B cell (primary cell): ENCODE measurements around the gene CBX4. TPM values are rescaled to one million over a fixed set of nuclear protein-coding genes. Genes with fewer than 3 reads are reported as not detected.
A peak's percentile ranks its signal among the peaks of the same experiment; 100 is the strongest.

ENCODE experiments used
- ATAC-seq: fragments of 200-7000 bp; cut with Tn5 transposase; one replicate; pipeline ENCODE4 v1.10.0; 2021; ENCODE audit warnings: low read depth, mild to moderate bottlenecking, moderate number of reproducible peaks, moderate library complexity
- CTCF ChIA-PET: fragments of 350-600 bp; sonication (Branson Sonifier 250); formaldehyde crosslinking; loops from one replicate; lab custom pipeline; 2021; ENCODE audit warnings: antibody characterized with exemption, inconsistent platforms; lab: Charles Lee
- POLR2A ChIA-PET: fragments of 350-600 bp; sonication (Branson Sonifier 250); formaldehyde crosslinking; loops from one replicate; lab custom pipeline; 2021; ENCODE audit warnings: antibody characterized with exemption; lab: Charles Lee
- DNase-seq: peaks from one replicate; pipeline ENCODE4 v3.0.0; 2013
- H2AFZ ChIP-seq: 2 replicates; pipeline ENCODE4 v1.6.1; 2012; ENCODE audit warnings: mild to moderate bottlenecking, low read depth, low read length; ENCODE audit not compliant: insufficient read depth, poor library complexity, severe bottlenecking
- H3K27ac ChIP-seq, 2 donors: 1 replicate in 1 of 2; 2 replicates in 1 of 2; pipeline ENCODE4 v1.5.1; 2012 to 2013; ENCODE audit warnings: low read length in 2 of 2, mild to moderate bottlenecking in 2 of 2, moderate library complexity in 1 of 2
- H3K27me3 ChIP-seq, 4 experiments: fragments of 200-600 bp in 1 of 4; sonication (generic) in 1 of 4; replicated peaks in 1 of 4; 1 replicate in 2 of 4; 2 replicates in 2 of 4; pipeline versions ENCODE4 v1.6.1 to v1.7.0; 2013 to 2016; ENCODE audit warnings: low read length in 3 of 4, mild to moderate bottlenecking in 2 of 4, mixed read lengths in 1 of 4, moderate library complexity in 1 of 4; ENCODE audit not compliant: insufficient read depth in 4 of 4, control insufficient read depth in 3 of 4; ENCODE audit errors: control extremely low read depth in 1 of 4
- H3K36me3 ChIP-seq, 2 experiments: replicated peaks in 1 of 2; 1 replicate in 1 of 2; 2 replicates in 1 of 2; pipeline versions ENCODE4 v1.6.1 to v1.7.1; 2013; ENCODE audit warnings: low read length in 1 of 2; ENCODE audit not compliant: insufficient read depth in 2 of 2, control insufficient read depth in 1 of 2; ENCODE audit errors: control extremely low read depth in 1 of 2, extremely low read depth in 1 of 2
- H3K4me1 ChIP-seq, 2 donors: fragments of 200-600 bp in 1 of 2; sonication (generic) in 1 of 2; 1 replicate in 1 of 2; 2 replicates in 1 of 2; pipeline versions ENCODE4 v1.5.1 to v1.6.1; 2013 to 2017; ENCODE audit warnings: low read length in 2 of 2; ENCODE audit not compliant: control insufficient read depth in 2 of 2, insufficient read depth in 2 of 2
- H3K4me2 ChIP-seq: replicated peaks from 2 replicates; pipeline ENCODE3; 2012; ENCODE audit warnings: mild to moderate bottlenecking, low read depth, low read length; ENCODE audit not compliant: poor library complexity, severe bottlenecking
- H3K4me3 ChIP-seq, 5 experiments: fragments of 200-600 bp in 1 of 5; sonication (generic) in 1 of 5; 1 replicate in 3 of 5; 2 replicates in 2 of 5; pipeline versions ENCODE4 v1.5.1 to v1.7.0; 2011 to 2016; ENCODE audit warnings: low read length in 4 of 5, mild to moderate bottlenecking in 4 of 5, low read depth in 2 of 5, control low read depth in 1 of 5, moderate library complexity in 1 of 5; ENCODE audit not compliant: insufficient read depth in 1 of 5; ENCODE audit errors: control extremely low read depth in 1 of 5, extremely low read depth in 1 of 5
- H3K79me2 ChIP-seq: fragments of 200-600 bp; sonication (generic); one replicate; pipeline ENCODE4 v1.6.0; 2016; ENCODE audit warnings: low read length; ENCODE audit not compliant: control insufficient read depth, insufficient read depth
- H3K9ac ChIP-seq: fragments of 200-600 bp; sonication (generic); 2 replicates; pipeline ENCODE4 v1.6.1; 2017; ENCODE audit warnings: mild to moderate bottlenecking, low read length, moderate library complexity
- H3K9me3 ChIP-seq, 3 donors: one replicate each; pipeline versions ENCODE4 v1.6.1 to v1.7.1; 2013; ENCODE audit warnings: low read length in 2 of 3; ENCODE audit not compliant: control insufficient read depth in 2 of 3, insufficient read depth in 1 of 3; ENCODE audit errors: control extremely low read depth in 1 of 3
- H4K20me1 ChIP-seq: 2 replicates; pipeline ENCODE4 v1.6.0; 2012; ENCODE audit warnings: mild to moderate bottlenecking, low read length; ENCODE audit not compliant: insufficient read depth, control insufficient read depth, poor library complexity, severe bottlenecking
- H3K27ac Mint-ChIP-seq: one replicate; pipeline ENCODE4 v1.8.0; 2021; ENCODE audit warnings: mixed read lengths
- H3K27me3 Mint-ChIP-seq: one replicate; pipeline ENCODE4 v1.8.0; 2021; ENCODE audit warnings: mixed read lengths
- H3K4me1 Mint-ChIP-seq: one replicate; pipeline ENCODE4 v1.8.0; 2021; ENCODE audit warnings: mixed read lengths
- H3K4me3 Mint-ChIP-seq: one replicate; pipeline ENCODE4 v1.8.0; 2021; ENCODE audit warnings: mixed read lengths
- H3K9me3 Mint-ChIP-seq: one replicate; pipeline ENCODE4 v1.8.0; 2022; ENCODE audit warnings: mixed read lengths; ENCODE audit not compliant: insufficient read depth
- CTCF ChIP-seq: fragments of 200-600 bp; IDR thresholded peaks from one replicate; pipeline ENCODE4 v1.8.0; 2022; ENCODE audit warnings: antibody characterized with exemption, mild to moderate bottlenecking
- EZH2 ChIP-seq: IDR thresholded peaks from 2 replicates; pipeline ENCODE4 v1.6.1; 2012; ENCODE audit warnings: borderline replicate concordance, low read depth, mild to moderate bottlenecking, moderate library complexity, low read length; ENCODE audit not compliant: insufficient read depth, poor library complexity, severe bottlenecking
- WGBS: methylation state at CpG from one replicate; pipeline ENCODE4 v1.1.5; 2013; ENCODE audit warnings: missing lambda C conversion rate; ENCODE audit not compliant: insufficient coverage; 5-methylcytosine and 5-hydroxymethylcytosine counted together
- intact Hi-C: fragments of 100-400 bp; cut with micrococcal nuclease; formaldehyde crosslinking; loops from one replicate; pipeline ENCODE4 v1.10.0; 2022
- polyA plus RNA-seq: library from polyadenylated mRNA; depleted of rRNA; stranded (reverse); fragments of >200 nt; gene quantifications from 2 replicates; pipeline ENCODE4 v1.2.3, GENCODE V29; 2012
- total RNA-seq, 2 donors: library from RNA; stranded (reverse); fragments of 120-200 nt in 1 of 2; gene quantifications; 1 replicate in 1 of 2; 2 replicates in 1 of 2; pipeline versions ENCODE4 v1.2.3 to v1.2.4, GENCODE V29; 2013 to 2022

Gene CBX4
- total and polyA plus RNA-seq, 2 donors (not counting 1 experiment from before 2014, with no cell fraction given): 81.9 to 115 TPM

GRCh38 chr17:79788455-79788854 is 50.8 kb downstream of the CBX4 start:
- Histone ChIP-seq H3K9ac (no peak overlapping the region), H3K36me3 (no peaks in the 10 kb centered on the region), H3K27ac (no peak overlapping the region), H3K4me2 (no peak overlapping the region), H3K9me3 (peaks cover 0 to 45% (median 0%) of the 10 kb centered on the region in 3 donors), H3K79me2 (no peaks in the 10 kb centered on the region), H4K20me1 (peaks cover 13% of the 10 kb centered on the region), H2AFZ (no peak overlapping the region), H3K4me3 (no peak overlapping the region), H3K27me3 (peaks cover 0 to 76% (median 46%) of the 10 kb centered on the region in 4 experiments), H3K4me1 (peaks cover 28 to 29% of the 10 kb centered on the region in 2 donors)
- WGBS: 94% methylated on average over 4 of the region's 5 CpGs
- intact Hi-C loops: loop anchor here (2.0 to 5.0 kb wide), 2 partner anchors 129 to 182 kb away; no protein-coding TSS in a partner anchor
- DNase-seq (no peak), ATAC-seq (no peak)
- TF ChIP-seq CTCF (no peak), EZH2 (no peak)
- Mint-ChIP-seq H3K27ac (no peak overlapping the region), H3K4me3 (peak overlapping the region; percentile 13), H3K9me3 (no peaks in the 10 kb centered on the region), H3K27me3 (peaks cover 50% of the 10 kb centered on the region), H3K4me1 (peaks cover 11% of the 10 kb centered on the region)
- CTCF ChIA-PET: interaction anchor here (1.0 to 3.5 kb wide), 11 partner anchors 11 to 220 kb away, joined by 3 to 30 read pairs (median 8); partner anchors contain the start of gene CBX2
- POLR2A ChIA-PET: no interaction called here

DNA sequence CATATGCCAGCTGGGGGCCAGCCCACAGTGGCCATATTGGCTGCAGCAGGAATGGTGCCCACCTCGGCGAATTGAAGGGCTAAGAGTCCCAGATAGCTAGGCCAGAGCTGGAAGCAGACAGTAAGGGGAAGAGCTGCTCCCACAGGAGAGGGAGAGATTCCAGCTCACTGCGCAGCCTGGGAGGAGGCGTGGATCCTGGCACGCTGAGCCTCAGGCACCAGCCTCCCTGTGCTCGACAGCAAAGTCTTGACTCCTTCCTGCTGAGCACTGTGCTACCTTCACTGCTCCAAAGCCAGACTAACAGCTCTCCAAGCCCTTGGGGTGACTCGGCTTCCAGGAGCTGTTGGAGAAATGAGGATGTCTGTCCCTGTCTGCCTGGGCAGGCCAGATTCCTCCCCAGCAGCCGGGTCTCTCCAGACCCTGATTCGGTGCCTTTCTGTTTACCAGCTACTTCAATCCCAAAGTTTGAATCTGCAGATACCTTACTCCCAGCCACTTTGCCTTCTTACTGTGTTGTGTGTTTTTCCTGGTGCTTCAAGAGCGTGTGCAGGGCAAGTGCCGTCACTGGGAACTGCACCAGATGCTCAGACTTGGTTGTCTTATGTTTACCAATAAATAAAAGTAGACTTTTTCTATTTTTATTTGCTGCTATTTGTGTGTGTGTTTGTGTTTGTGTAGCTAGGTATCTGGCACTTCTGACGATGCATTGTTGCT is 52.2 kb downstream of the CBX4 start:
- Histone ChIP-seq H2AFZ (no peak overlapping the region), H3K4me2 (no peak overlapping the region), H3K27ac (no peak overlapping the region), H3K9me3 (peaks cover 0 to 34% (median 0%) of the 10 kb centered on the region in 3 donors), H3K9ac (no peak overlapping the region), H3K4me1 (peaks cover 30 to 31% of the 10 kb centered on the region in 2 donors), H3K36me3 (no peaks in the 10 kb centered on the region), H4K20me1 (peaks cover 13% of the 10 kb centered on the region), H3K79me2 (no peaks in the 10 kb centered on the region), H3K27me3 (peaks cover 0 to 76% (median 45%) of the 10 kb centered on the region in 4 experiments), H3K4me3 (no peak overlapping the region)
- peaks cover 56% of the 10 kb centered on the region for H3K27me3 Mint-ChIP-seq
- intact Hi-C loops: loop anchor here (5.0 kb wide), 1 partner anchor 130 kb away; no protein-coding TSS in a partner anchor
- H3K9me3 Mint-ChIP-seq: no peaks in the 10 kb centered on the region
- TF ChIP-seq EZH2 (no peak), CTCF (no peak)
- DNase-seq: no peak
- no peak for ATAC-seq
- no peak overlapping the region for H3K4me3 Mint-ChIP-seq
- no peak overlapping the region for H3K27ac Mint-ChIP-seq
- H3K4me1 Mint-ChIP-seq: peaks cover 8% of the 10 kb centered on the region
- 94% methylated on average over 7 of the region's 12 CpGs for WGBS
- ChIA-PET POLR2A (interaction anchor here (0.5 to 0.8 kb wide), 4 partner anchors 10 to 1626 kb away, joined by 3 to 6 read pairs (median 4); partner anchors contain the start of gene CBX8), CTCF (interaction anchor here (0.9 to 1.4 kb wide), 5 partner anchors 13 to 184 kb away, joined by 3 to 4 read pairs (median 4); no protein-coding TSS in a partner anchor)
